Stimulated activated naive B cell treated with anti-CD40 and anti-IgM and Interleukin-4, amounts not matched to agents 10 μg/mL and 1 μg/mL and 100 μg/mL, for 72 hours (primary cell): ENCODE data around the gene SH3BGRL2.
"Not testable (repeated sequence)": the region's sequence is repeated elsewhere in the genome, so short reads cannot be mapped to it uniquely, and the experiment has no call there.

Experiments used
- ATAC-seq, 2 donors: fragments of 150-1000 bp; cut with Tn5 transposase; replicated peaks; 2 replicates each; pipeline ENCODE4 v1.10.0; 2021; ENCODE audit warnings: moderate library complexity in 1 of 2
- DNase-seq: peaks from one replicate; pipeline ENCODE4 v3.0.0; 2021
- H3K27ac Mint-ChIP-seq: one replicate; pipeline ENCODE4 v1.8.0; 2022; ENCODE audit warnings: mild to moderate bottlenecking, mixed read lengths
- H3K27me3 Mint-ChIP-seq, 2 donors: one replicate each; pipeline ENCODE4 v1.8.0; 2022; ENCODE audit warnings: mixed read lengths in 2 of 2
- H3K36me3 Mint-ChIP-seq, 2 donors: one replicate each; pipeline ENCODE4 v1.8.0; 2022; ENCODE audit warnings: mixed read lengths in 2 of 2, mild to moderate bottlenecking in 1 of 2
- H3K4me1 Mint-ChIP-seq, 2 donors: one replicate each; pipeline ENCODE4 v1.8.0; 2022; ENCODE audit warnings: mixed read lengths in 2 of 2, mild to moderate bottlenecking in 1 of 2
- H3K4me3 Mint-ChIP-seq, 2 donors: one replicate each; pipeline ENCODE4 v1.8.0; 2022; ENCODE audit warnings: mild to moderate bottlenecking in 2 of 2, mixed read lengths in 2 of 2, moderate library complexity in 1 of 2
- H3K9me3 Mint-ChIP-seq, 2 donors: one replicate each; pipeline ENCODE4 v1.8.0; 2022; ENCODE audit warnings: mixed read lengths in 2 of 2, mild to moderate bottlenecking in 1 of 2

Gene SH3BGRL2

DNA sequence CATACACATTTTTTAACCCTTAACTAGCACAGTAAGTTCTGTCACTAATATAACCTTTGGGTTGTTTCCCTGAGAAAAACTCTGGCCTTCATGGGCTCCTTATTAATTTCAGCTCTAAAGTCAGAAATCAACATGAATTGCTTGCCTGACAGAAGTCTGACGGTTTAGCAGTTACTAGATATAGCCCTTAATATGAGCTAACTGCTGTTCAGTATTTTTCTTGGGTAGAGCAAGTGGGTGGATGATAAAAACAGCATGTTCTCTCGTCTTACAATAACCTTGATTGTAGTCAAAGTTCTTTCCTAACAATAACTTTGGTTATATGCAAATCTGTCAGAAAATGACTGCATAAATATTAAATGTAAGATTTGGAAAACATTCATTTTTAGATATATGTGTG is 81.0 kb downstream of the SH3BGRL2 start:
- H3K4me3 Mint-ChIP-seq: no peak overlapping the region
- no peaks in the 10 kb centered on the region for H3K9me3 Mint-ChIP-seq
- H3K36me3 Mint-ChIP-seq: no peaks in the 10 kb centered on the region
- H3K27ac Mint-ChIP-seq: no peak overlapping the region
- H3K27me3 Mint-ChIP-seq: peaks cover 0 to 7% of the 10 kb centered on the region in 2 donors
- DNase-seq (no peak), ATAC-seq (no peak)
- H3K4me1 Mint-ChIP-seq: no peaks in the 10 kb centered on the region

DNA sequence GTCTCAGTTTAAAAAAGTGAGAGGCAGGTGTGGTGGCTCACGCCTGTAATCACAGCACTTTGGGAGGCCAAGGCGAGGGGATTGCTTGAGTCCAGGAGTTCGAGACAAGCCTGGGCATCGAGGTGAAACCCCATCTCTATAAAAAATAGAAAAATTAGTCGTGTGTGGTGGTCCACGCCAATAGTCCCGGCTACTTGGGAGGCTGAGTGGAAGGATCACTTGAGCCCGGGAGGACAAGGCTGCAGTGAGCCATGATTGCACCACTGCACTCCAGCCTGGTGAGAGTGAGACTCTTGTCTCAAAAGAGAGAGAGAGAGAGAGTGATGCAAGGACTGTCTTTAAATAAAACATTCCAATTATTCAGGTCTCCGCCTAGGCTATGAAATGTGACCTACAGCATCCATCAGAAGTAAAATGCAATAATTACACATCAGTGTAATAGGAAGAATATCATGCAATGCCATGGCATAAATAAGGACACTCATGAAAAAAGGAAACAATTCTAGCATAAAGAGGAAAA is 81.5 kb downstream of the SH3BGRL2 start:
- no peak for DNase-seq
- no peaks in the 10 kb centered on the region for H3K4me1 Mint-ChIP-seq
- H3K27ac Mint-ChIP-seq: no peak overlapping the region

GRCh38 chr6:79713701-79714322 is 82.7 kb downstream of the SH3BGRL2 start:
- DNase-seq: no peak
- Mint-ChIP-seq H3K4me3 (no peak overlapping the region), H3K36me3 (no peaks in the 10 kb centered on the region), H3K27me3 (peaks cover 0 to 7% of the 10 kb centered on the region in 2 donors), H3K9me3 (no peaks in the 10 kb centered on the region), H3K4me1 (no peaks in the 10 kb centered on the region), H3K27ac (no peak overlapping the region)
- ATAC-seq: peak; percentile 79 to 82

More for the DNA sequence above, 81.5 kb downstream of the SH3BGRL2 start:
- Mint-ChIP-seq H3K9me3 (no peaks in the 10 kb centered on the region), H3K27me3 (peaks cover 0 to 7% of the 10 kb centered on the region in 2 donors), H3K4me3 (no peak overlapping the region), H3K36me3 (no peaks in the 10 kb centered on the region)
- ATAC-seq: no peak

DNA sequence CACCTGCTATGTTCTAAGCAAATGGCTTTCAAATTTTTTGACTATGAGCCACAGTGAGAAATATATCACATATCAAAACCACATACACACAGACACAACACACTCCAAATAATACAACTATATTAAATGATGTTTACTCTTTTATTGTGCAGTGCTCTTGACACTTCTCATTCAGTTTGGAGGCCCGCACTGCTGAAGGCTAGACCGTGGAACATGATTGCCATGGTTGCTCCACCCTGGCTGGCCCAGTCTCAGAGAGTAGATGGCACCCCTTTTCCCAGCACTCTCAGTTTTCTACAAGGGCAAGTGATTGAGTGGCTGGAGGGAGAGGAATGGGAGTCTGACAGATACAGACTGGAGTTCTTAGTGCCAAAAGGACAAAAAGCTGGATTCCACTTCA is 86.9 kb downstream of the SH3BGRL2 start:
- Mint-ChIP-seq H3K36me3 (no peaks in the 10 kb centered on the region), H3K9me3 (no peaks in the 10 kb centered on the region), H3K27me3 (peaks cover 0 to 7% of the 10 kb centered on the region in 2 donors), H3K4me1 (no peaks in the 10 kb centered on the region), H3K27ac (no peak overlapping the region), H3K4me3 (no peak overlapping the region)
- ATAC-seq: no peak
- DNase-seq: no peak

DNA sequence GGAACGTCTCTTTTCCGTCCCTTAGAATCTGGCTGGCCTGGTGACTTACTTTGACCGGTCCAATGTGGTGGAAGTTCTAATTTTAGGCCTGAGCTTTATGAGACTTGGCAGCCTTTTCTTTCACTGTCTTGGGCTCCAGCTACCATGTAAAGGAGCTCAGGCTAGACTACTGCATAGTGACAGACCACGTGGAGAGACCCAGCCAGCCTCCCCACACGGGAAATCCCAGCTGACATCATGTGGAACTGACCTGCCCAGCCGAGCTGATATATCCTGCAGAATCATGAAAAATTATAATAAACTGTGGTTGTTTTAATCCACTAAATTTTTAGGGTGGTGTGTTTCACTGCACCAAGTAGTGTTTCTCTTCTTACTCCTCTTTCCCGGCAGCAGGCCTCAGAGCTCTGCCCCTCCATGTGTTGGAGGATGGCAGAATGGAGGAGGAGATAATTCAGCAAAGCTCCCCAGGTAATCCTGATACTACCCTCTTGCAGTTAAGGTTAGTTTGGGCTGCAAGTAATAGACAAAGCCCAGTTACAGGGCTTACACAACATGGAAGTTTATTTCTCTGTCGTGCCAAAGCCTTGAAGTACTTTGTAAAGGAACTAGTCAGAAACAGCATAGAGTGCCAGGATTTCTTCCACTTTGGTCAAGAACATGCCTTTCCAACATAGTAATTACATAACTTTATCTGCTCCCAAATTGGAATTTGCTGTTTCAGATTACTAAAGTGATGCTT is 87.5 kb downstream of the SH3BGRL2 start:
- no peaks in the 10 kb centered on the region for H3K4me1 Mint-ChIP-seq

GRCh38 chr6:79719248-79719960 is 88.3 kb downstream of the SH3BGRL2 start:
- Mint-ChIP-seq H3K27me3 (peaks cover 4 to 7% of the 10 kb centered on the region in 2 donors), H3K9me3 (no peaks in the 10 kb centered on the region), H3K36me3 (no peaks in the 10 kb centered on the region), H3K4me3 (no peak overlapping the region), H3K27ac (no peak overlapping the region), H3K4me1 (no peaks in the 10 kb centered on the region)
- ATAC-seq (no peak), DNase-seq (no peak)

More for the DNA sequence above, 87.5 kb downstream of the SH3BGRL2 start:
- no peaks in the 10 kb centered on the region for H3K9me3 Mint-ChIP-seq
- H3K27ac Mint-ChIP-seq: no peak overlapping the region
- H3K27me3 Mint-ChIP-seq: peaks cover under 1 to 7% of the 10 kb centered on the region in 2 donors
- H3K36me3 Mint-ChIP-seq: no peaks in the 10 kb centered on the region
- DNase-seq: no peak
- ATAC-seq: no peak
- no peak overlapping the region for H3K4me3 Mint-ChIP-seq

GRCh38 chr6:79724816-79725215 is 93.7 kb downstream of the SH3BGRL2 start:
- Mint-ChIP-seq H3K9me3 (no peaks in the 10 kb centered on the region), H3K4me3 (no peak overlapping the region), H3K27ac (no peak overlapping the region), H3K36me3 (no peaks in the 10 kb centered on the region), H3K4me1 (no peaks in the 10 kb centered on the region), H3K27me3 (peaks cover 0 to 8% of the 10 kb centered on the region in 2 donors)
- DNase-seq: no peak
- no peak for ATAC-seq

- peaks cover 0 to 2% of the 10 kb centered on the region in 2 donors for H3K9me3 Mint-ChIP-seq
- no peaks in the 10 kb centered on the region for H3K36me3 Mint-ChIP-seq
- ATAC-seq (no peak), DNase-seq (no peak)
- H3K4me1 Mint-ChIP-seq: no peaks in the 10 kb centered on the region
- H3K4me3 Mint-ChIP-seq: no peak overlapping the region
- H3K27me3 Mint-ChIP-seq: peaks cover 0 to 11% of the 10 kb centered on the region in 2 donors
- H3K27ac Mint-ChIP-seq: no peak overlapping the region
Observed at GRCh38 chr6:79731471-79731870, 100.3 kb downstream of the SH3BGRL2 start.

DNA sequence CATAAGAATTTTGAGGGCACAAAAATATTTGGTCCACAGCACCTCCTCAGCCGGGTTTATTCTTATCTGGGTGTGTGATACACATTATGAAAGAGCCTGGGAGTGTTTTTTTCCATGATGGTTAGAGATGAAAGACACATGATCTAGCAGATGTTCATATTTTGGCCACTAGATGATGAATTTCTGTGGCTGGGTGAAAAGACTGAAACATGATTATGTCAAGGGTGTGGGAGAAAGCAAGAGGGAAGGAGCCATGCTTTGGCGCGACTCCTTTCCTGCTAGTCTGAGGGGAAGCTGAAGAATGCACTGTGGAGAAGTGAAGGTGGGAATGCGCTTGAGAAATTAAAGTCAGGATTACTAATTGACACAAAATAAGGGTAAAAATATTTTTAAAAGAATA is 102.3 kb downstream of the SH3BGRL2 start:
- H3K36me3 Mint-ChIP-seq: no peaks in the 10 kb centered on the region
- DNase-seq: no peak
- H3K9me3 Mint-ChIP-seq: peaks cover 0 to 2% of the 10 kb centered on the region in 2 donors
- no peak overlapping the region for H3K4me3 Mint-ChIP-seq
- no peak for ATAC-seq
- no peak overlapping the region for H3K27ac Mint-ChIP-seq
- H3K27me3 Mint-ChIP-seq: peaks cover 0 to 11% of the 10 kb centered on the region in 2 donors
- no peaks in the 10 kb centered on the region for H3K4me1 Mint-ChIP-seq

DNA sequence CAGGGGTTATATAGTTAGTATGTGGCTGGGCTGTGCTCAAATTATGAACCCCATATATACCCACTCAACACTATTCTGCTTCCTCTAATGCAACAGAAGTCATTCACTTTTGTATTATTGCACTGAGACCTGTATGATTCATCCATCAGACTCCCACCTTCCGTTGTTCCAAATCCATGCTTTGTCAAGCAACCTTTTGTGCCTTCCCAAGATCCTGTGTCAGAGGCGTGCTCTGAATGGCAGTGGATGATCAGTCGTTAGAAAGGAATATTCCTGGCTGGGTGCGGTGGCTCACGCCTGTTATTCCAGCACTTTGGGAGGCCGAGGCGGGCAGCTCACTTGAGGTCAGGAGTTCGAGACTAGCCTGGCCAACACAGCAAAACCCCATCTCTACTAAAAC is 103.2 kb downstream of the SH3BGRL2 start:
- Mint-ChIP-seq H3K27ac (no peak overlapping the region), H3K4me3 (no peak overlapping the region), H3K36me3 (no peaks in the 10 kb centered on the region), H3K9me3 (peaks cover 0 to 2% of the 10 kb centered on the region in 2 donors), H3K4me1 (no peaks in the 10 kb centered on the region), H3K27me3 (peaks cover 0 to 11% of the 10 kb centered on the region in 2 donors)
- no peak for ATAC-seq
- no peak for DNase-seq

GRCh38 chr6:79735183-79735582 is 104.1 kb downstream of the SH3BGRL2 start:
- H3K4me1 Mint-ChIP-seq: no peaks in the 10 kb centered on the region
- H3K9me3 Mint-ChIP-seq: peaks cover 0 to 2% of the 10 kb centered on the region in 2 donors
- H3K27ac Mint-ChIP-seq: no peak overlapping the region
- DNase-seq (no peak), ATAC-seq (no peak)
- H3K27me3 Mint-ChIP-seq: peaks cover 0 to 11% of the 10 kb centered on the region in 2 donors
- no peak overlapping the region for H3K4me3 Mint-ChIP-seq
- no peaks in the 10 kb centered on the region for H3K36me3 Mint-ChIP-seq

DNA sequence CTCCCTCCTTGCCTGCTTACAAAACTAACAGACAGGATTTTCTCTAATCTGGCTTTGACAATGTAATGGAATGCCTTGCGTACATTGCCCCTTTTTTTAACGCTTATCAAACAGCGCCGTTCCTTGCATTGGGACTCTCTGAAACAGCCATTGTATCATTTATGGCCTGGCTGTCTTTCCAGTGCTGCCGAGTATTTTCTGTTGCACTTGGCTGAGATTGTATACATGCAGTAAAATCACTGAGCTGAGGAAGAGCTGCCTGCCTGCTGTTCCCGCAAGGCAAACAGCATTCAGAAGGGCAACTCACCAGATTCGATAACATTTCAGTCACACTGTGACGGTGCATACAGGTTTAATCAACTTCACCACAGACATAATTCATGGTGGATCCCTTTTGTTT is 106.0 kb downstream of the SH3BGRL2 start:
- ATAC-seq (no peak), DNase-seq (no peak)
- peaks cover 0 to 11% of the 10 kb centered on the region in 2 donors for H3K27me3 Mint-ChIP-seq
- no peak overlapping the region for H3K4me3 Mint-ChIP-seq
- H3K9me3 Mint-ChIP-seq: peaks cover 0 to 4% of the 10 kb centered on the region in 2 donors
- H3K27ac Mint-ChIP-seq: no peak overlapping the region
- no peaks in the 10 kb centered on the region for H3K36me3 Mint-ChIP-seq
- H3K4me1 Mint-ChIP-seq: peaks cover 0 to 2% of the 10 kb centered on the region in 2 donors

GRCh38 chr6:79742030-79742429 is 110.9 kb downstream of the SH3BGRL2 start:
- Mint-ChIP-seq H3K4me1 (peaks cover 0 to 2% of the 10 kb centered on the region in 2 donors), H3K27ac (no peak overlapping the region), H3K4me3 (no peak overlapping the region), H3K27me3 (no peaks in the 10 kb centered on the region), H3K36me3 (no peaks in the 10 kb centered on the region), H3K9me3 (peaks cover 11 to 16% of the 10 kb centered on the region in 2 donors)
- DNase-seq: no peak
- ATAC-seq: no peak

DNA sequence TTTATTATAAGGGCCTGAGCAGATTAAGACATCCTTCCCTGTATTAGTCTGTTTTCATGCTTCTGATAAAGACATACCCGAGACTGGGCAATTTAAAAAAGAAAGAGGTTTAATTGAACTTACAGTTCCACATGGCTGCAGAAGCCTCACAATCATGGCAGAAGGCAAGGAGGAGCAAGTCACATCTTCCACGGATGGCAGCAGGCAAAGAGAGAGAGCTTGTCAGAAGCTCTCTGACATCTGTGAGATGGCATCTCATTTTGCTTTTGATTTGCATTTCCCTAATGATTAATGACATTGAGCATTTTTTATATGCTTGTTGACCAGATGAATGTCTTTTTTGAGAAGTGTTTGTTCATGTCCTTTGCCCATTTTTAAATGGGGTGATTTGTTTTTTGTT is 114.2 kb downstream of the SH3BGRL2 start:
- not testable (repeated sequence) for DNase-seq, H3K36me3 Mint-ChIP-seq, H3K4me3 Mint-ChIP-seq, H3K27me3 Mint-ChIP-seq, H3K27ac Mint-ChIP-seq, H3K4me1 Mint-ChIP-seq, ATAC-seq
- peaks cover 11 to 17% of the 10 kb centered on the region in 2 donors for H3K9me3 Mint-ChIP-seq
